ENCODE data around the gene SCAMP4.
A peak's percentile ranks its signal among the peaks of the same experiment; 100 is the strongest.

SCAMP4 gene

GRCh38 chr19:1905110-1905862, at the start of gene SCAMP4, which contains the start of gene ADAT3:
Gene SCAMP4 (plus strand): TSS chr19:1905399. CDS start chr19:1915020, 9,621 bp downstream.
Gene ADAT3 (plus strand): TSS chr19:1905399. CDS start chr19:1912048, 6,649 bp downstream.
- DNase-seq = peak; percentile 97

GRCh38 chr19:1855828-1856255, 49.4 kb upstream of the SCAMP4 start:
- DNase-seq = no peak

GRCh38 chr19:1856345-1856697, 48.9 kb upstream of the SCAMP4 start:
- DNase-seq = no peak

- DNase-seq = peak; percentile 52
These were observed 48.2 kb upstream of the SCAMP4 start for GRCh38 chr19:1856698-1857603.

GRCh38 chr19:1857648-1858326, 47.4 kb upstream of the SCAMP4 start:
- no peak for DNase-seq

- no peak for DNase-seq
These were observed 46.7 kb upstream of the SCAMP4 start for GRCh38 chr19:1858412-1859081.

GRCh38 chr19:1859331-1859781, 45.8 kb upstream of the SCAMP4 start:
- no peak for DNase-seq

- no peak for DNase-seq
These were observed 45.0 kb upstream of the SCAMP4 start for GRCh38 chr19:1860042-1860775.

- DNase-seq = no peak
These were observed 44.2 kb upstream of the SCAMP4 start for GRCh38 chr19:1860821-1861598.

GRCh38 chr19:1861599-1862031, 43.6 kb upstream of the SCAMP4 start:
- DNase-seq = no peak

- no peak for DNase-seq
These were observed 43.2 kb upstream of the SCAMP4 start for GRCh38 chr19:1862068-1862423.

- peak; percentile 66 for DNase-seq
These were observed 42.5 kb upstream of the SCAMP4 start for GRCh38 chr19:1862424-1863327.

GRCh38 chr19:1863328-1863637, 41.9 kb upstream of the SCAMP4 start, which contains the start of gene KLF16:
Gene KLF16 (minus strand): TSS chr19:1863579. CDS start chr19:1863497, 82 bp downstream.
- DNase-seq = no peak

GRCh38 chr19:1863638-1864479, 41.3 kb upstream of the SCAMP4 start:
- DNase-seq = peak; percentile 93

- DNase-seq = peak; percentile 64
These were observed 40.6 kb upstream of the SCAMP4 start for GRCh38 chr19:1864480-1865171.

- no peak for DNase-seq
These were observed 39.8 kb upstream of the SCAMP4 start for GRCh38 chr19:1865172-1866010.

- DNase-seq = no peak
These were observed 38.4 kb upstream of the SCAMP4 start for GRCh38 chr19:1866693-1867348.

All from stimulated activated CD4-positive, alpha-beta T cell treated with anti-CD3 and anti-CD28 coated beads, Interleukin-12 subunit alpha, Interleukin-12 subunit beta, amount 100 ng/mL, for 4 hours (primary cell).